Activated B cell treated with CpG ODN at 0.5 μM for 24 hours (primary cell): ENCODE results near the gene PLA2G10. TPM values are rescaled to one million over a fixed set of nuclear protein-coding genes. Genes with fewer than 3 reads are reported as not detected.
A peak's percentile ranks its signal among the peaks of the same experiment; 100 is the strongest.
"Not testable (repeated sequence)": the region's sequence is repeated elsewhere in the genome, so short reads cannot be mapped to it uniquely, and the experiment has no call there.

Source experiments
- ATAC-seq: fragments of 200-7000 bp; cut with Tn5 transposase; one replicate; pipeline ENCODE4 v1.10.0; 2021; ENCODE audit warnings: low read depth, mild to moderate bottlenecking, moderate library complexity
- CTCF ChIA-PET: fragments of 350-600 bp; sonication (Branson Sonifier 250); formaldehyde crosslinking; loops from one replicate; lab custom pipeline; 2021; ENCODE audit warnings: antibody characterized with exemption; lab: Charles Lee
- POLR2A ChIA-PET: fragments of 350-600 bp; sonication (Branson Sonifier 250); formaldehyde crosslinking; loops from one replicate; lab custom pipeline; 2021; ENCODE audit warnings: antibody characterized with exemption; lab: Charles Lee
- DNase-seq: peaks from one replicate; pipeline ENCODE4 v3.0.0; 2022
- H3K27ac Mint-ChIP-seq: one replicate; pipeline ENCODE4 v1.8.0; 2020; ENCODE audit warnings: mixed read lengths
- H3K27me3 Mint-ChIP-seq: one replicate; pipeline ENCODE4 v1.8.0; 2021; ENCODE audit warnings: mixed read lengths
- H3K36me3 Mint-ChIP-seq: one replicate; pipeline ENCODE4 v1.8.0; 2021; ENCODE audit warnings: low read depth, mixed read lengths
- H3K4me1 Mint-ChIP-seq: one replicate; pipeline ENCODE4 v1.8.0; 2021; ENCODE audit warnings: mixed read lengths
- H3K4me3 Mint-ChIP-seq: one replicate; pipeline ENCODE4 v1.8.0; 2020; ENCODE audit warnings: mild to moderate bottlenecking, mixed read lengths
- H3K9me3 Mint-ChIP-seq: one replicate; pipeline ENCODE4 v1.8.0; 2020; ENCODE audit warnings: mixed read lengths
- intact Hi-C: fragments of 100-400 bp; cut with micrococcal nuclease; formaldehyde crosslinking; loops from one replicate; pipeline ENCODE4 v1.15.1; 2024
- total RNA-seq: library from RNA; stranded (reverse); gene quantifications from 2 replicates; pipeline ENCODE4 v1.2.3, GENCODE V29; 2022
- TF ChIP-seq, protein P1 (sequence below): fragments of 200-600 bp; IDR thresholded peaks from one replicate; pipeline ENCODE4 v1.8.0; 2022; ENCODE audit warnings: antibody characterized with exemption, mild to moderate bottlenecking

The PLA2G10 gene
- total RNA-seq, 1 donor from 2014 or later: not detected

DNA sequence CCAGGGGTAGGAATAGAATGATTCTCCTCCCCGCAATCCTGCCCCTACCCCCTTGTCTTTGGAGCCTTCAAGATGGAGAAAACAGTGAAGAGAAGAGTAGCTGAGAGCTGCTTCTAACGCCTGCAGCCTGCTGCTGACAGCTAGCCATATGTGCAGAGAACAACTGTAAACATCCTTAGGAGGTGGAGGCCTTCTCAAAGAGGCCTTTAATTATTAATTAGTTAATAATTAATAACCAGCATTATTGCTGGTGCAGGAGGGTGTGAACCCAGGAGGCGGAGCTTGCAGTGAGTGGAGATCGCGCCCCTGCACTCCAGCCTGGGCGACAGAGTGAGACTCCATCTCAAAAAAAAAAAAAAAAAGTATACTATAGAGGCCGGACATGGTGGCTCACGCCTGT lies 52.9 kb downstream of the PLA2G10 start:
- DNase-seq (no peak), ATAC-seq (no peak)
- TF ChIP-seq, protein P1, sequence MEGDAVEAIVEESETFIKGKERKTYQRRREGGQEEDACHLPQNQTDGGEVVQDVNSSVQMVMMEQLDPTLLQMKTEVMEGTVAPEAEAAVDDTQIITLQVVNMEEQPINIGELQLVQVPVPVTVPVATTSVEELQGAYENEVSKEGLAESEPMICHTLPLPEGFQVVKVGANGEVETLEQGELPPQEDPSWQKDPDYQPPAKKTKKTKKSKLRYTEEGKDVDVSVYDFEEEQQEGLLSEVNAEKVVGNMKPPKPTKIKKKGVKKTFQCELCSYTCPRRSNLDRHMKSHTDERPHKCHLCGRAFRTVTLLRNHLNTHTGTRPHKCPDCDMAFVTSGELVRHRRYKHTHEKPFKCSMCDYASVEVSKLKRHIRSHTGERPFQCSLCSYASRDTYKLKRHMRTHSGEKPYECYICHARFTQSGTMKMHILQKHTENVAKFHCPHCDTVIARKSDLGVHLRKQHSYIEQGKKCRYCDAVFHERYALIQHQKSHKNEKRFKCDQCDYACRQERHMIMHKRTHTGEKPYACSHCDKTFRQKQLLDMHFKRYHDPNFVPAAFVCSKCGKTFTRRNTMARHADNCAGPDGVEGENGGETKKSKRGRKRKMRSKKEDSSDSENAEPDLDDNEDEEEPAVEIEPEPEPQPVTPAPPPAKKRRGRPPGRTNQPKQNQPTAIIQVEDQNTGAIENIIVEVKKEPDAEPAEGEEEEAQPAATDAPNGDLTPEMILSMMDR: no peak
- no peak overlapping the region for H3K4me3 Mint-ChIP-seq
- ChIA-PET POLR2A (interaction anchor here (0.7 to 0.8 kb wide), 2 partner anchors 10 to 11 kb away, joined by 3 to 4 read pairs; partner anchors contain the start of gene PARN), CTCF (interaction anchor here (0.6 kb wide), 1 partner anchor 1349 kb away, joined by 4 read pairs; no protein-coding TSS in a partner anchor)
- H3K36me3 Mint-ChIP-seq: peaks cover 74% of the 10 kb centered on the region
- intact Hi-C loops: no loop called here
- no peak overlapping the region for H3K27ac Mint-ChIP-seq
- H3K4me1 Mint-ChIP-seq: peaks cover 27% of the 10 kb centered on the region
- no peaks in the 10 kb centered on the region for H3K9me3 Mint-ChIP-seq
- H3K27me3 Mint-ChIP-seq: no peaks in the 10 kb centered on the region

DNA sequence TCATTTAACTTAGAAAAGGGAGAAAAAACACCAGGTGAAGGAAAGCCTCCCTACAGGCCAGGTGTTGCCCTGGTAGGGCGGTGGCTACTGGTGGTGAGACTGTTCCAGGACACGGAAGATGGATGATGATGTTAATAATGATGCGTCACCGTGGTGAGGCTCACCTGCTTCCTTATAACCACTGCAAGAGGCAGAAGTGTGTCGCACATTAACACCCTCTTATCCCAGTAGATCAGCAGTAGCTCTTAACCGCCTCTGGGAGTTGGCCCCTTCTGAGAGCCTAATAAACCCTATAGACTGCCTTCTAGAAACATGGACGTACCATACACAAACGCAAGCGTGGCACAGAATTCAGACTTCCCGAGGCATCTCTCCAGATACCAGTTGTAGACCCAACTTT lies 53.6 kb downstream of the PLA2G10 start:
- Mint-ChIP-seq H3K9me3 (no peaks in the 10 kb centered on the region), H3K27me3 (no peaks in the 10 kb centered on the region), H3K36me3 (peaks cover 72% of the 10 kb centered on the region), H3K27ac (no peak overlapping the region), H3K4me1 (peaks cover 32% of the 10 kb centered on the region), H3K4me3 (no peak overlapping the region)
- CTCF ChIA-PET: interaction anchor here (0.6 kb wide), 1 partner anchor 1350 kb away, joined by 4 read pairs; no protein-coding TSS in a partner anchor
- TF ChIP-seq, protein P1: no peak
- intact Hi-C loops: no loop called here
- no peak for ATAC-seq
- no peak for DNase-seq
- POLR2A ChIA-PET: interaction anchor here (0.8 kb wide), 1 partner anchor 11 kb away, joined by 3 read pairs; the partner anchor contains the start of gene PARN

DNA sequence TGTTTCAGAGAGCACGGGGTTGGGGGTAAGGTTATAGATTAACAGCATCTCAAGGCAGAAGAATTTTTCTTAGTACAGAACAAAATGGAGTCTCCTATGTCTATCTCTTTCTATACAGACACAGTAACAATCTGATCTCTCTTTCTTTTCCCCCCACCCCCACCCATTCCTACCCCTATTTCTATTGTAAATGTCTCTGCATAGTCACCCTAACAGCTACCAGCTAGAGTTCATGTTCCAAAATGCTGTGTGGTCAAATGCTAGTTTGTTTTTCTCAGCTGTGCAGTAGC lies 57.2 kb downstream of the PLA2G10 start:
- CTCF ChIA-PET, DNase-seq, ATAC-seq, H3K9me3 Mint-ChIP-seq, H3K4me3 Mint-ChIP-seq, H3K27me3 Mint-ChIP-seq, H3K27ac Mint-ChIP-seq, POLR2A ChIA-PET: not testable (repeated sequence)
- Mint-ChIP-seq H3K36me3 (peaks cover 55% of the 10 kb centered on the region), H3K4me1 (peaks cover 58% of the 10 kb centered on the region)
- intact Hi-C loops: loop anchor here (10.0 kb wide), 1 partner anchor 458 kb away; the partner anchor contains the start of gene RRN3

DNA sequence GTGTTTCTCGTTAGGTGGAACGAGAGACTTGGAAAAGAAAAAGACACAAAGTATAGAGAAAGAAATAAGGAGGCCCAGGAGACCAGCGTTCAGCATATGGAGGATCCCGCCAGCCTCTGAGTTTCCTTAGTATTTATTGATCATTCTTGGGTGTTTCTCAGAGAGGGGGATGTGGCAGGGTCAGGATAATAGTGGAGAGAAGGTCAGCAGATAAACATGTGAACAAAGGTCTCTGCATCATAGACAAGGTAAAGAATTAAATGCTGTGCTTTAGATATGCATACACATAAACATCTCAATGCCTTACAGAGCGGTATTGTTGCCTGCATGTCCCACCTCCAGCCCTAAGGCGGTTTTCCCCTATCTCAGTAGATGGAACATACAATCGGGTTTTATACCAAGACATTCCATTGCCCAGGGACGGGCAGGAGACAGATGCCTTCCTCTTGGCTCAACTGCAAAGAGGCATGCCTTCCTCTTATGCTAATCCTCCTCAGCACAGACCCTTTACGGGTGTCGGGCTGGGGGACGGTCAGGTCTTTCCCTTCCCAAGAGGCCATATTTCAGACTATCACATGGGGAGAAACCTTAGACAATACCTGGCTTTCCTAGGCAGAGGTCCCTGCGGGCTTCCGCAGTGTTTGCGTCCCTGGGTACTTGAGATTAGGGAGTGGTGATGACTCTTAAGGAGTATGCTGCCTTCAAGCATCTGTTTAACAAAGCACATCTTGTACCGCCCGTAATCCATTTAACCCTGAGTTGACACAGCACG lies 57.7 kb downstream of the PLA2G10 start:
- H3K36me3 Mint-ChIP-seq: peaks cover 54% of the 10 kb centered on the region
- intact Hi-C loops: loop anchor here (10.0 kb wide), 1 partner anchor 458 kb away; the partner anchor contains the start of gene RRN3
- peak overlapping the region; percentile 15 for H3K4me3 Mint-ChIP-seq
- ATAC-seq, H3K27me3 Mint-ChIP-seq, DNase-seq, H3K27ac Mint-ChIP-seq, POLR2A ChIA-PET, H3K9me3 Mint-ChIP-seq, CTCF ChIA-PET: not testable (repeated sequence)
- peaks cover 57% of the 10 kb centered on the region for H3K4me1 Mint-ChIP-seq

DNA sequence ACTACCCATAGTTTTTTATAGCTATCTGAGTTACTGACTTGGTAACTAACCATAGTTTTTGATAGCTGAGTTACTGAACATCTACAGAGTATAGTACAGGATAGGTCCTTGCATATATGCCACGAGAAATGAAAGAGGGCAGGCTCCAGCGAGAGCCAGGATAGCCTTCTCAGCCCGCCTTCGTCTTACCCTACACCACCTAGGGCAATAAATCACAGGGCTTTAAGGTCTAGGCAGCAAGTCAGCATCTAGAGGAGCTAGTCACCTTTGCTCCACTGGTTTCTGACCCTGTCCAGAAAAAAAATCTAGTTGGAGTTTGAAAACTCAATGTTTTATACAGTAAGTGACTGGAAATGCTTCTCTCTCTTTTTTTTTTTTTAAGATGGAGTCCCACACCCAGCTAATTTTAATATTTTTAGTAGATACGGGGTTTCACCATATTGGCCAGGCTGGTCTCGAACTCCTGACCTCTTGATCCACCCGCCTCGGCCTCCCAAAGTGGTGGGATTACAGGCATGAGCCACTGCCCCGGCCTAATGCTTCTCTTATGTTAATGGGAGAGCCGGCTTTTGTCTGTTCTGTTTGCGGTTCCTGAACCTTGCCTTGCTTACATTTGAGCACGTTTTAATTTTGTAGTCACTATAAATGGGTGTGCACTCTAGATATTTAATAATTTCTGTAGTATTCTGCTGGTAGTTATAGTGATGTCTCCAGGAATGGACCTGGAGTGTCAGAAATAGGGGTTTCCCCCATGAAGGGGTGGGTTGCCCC lies 58.5 kb downstream of the PLA2G10 start:
- Mint-ChIP-seq H3K4me1 (peaks cover 54% of the 10 kb centered on the region), H3K9me3 (no peaks in the 10 kb centered on the region), H3K36me3 (peaks cover 48% of the 10 kb centered on the region), H3K4me3 (peak overlapping the region; percentile 15), H3K27ac (no peak overlapping the region), H3K27me3 (no peaks in the 10 kb centered on the region)
- ChIA-PET CTCF (no interaction called here), POLR2A (no interaction called here)
- intact Hi-C loops: loop anchor here (10.0 kb wide), 1 partner anchor 459 kb away; the partner anchor contains the start of gene RRN3
- DNase-seq: no peak
- no peak for ATAC-seq
- TF ChIP-seq, protein P1: no peak
